H9 (cell line): Measurements from ENCODE around the gene NME5. TPM values are rescaled to one million over a fixed set of nuclear protein-coding genes. Genes with fewer than 3 reads are reported as not detected.

Experiments
- DNase-seq: peaks from one replicate; pipeline ENCODE4 v3.0.0-alpha.2; 2017
- H2AFZ ChIP-seq: one replicate; pipeline ENCODE4 v1.6.1; 2013; ENCODE audit warnings: mild to moderate bottlenecking, low read length, control low read depth, moderate library complexity
- H2AK5ac ChIP-seq: 2 replicates; pipeline ENCODE4 v1.6.1; 2013; ENCODE audit warnings: low read length, control low read depth, mixed read lengths; ENCODE audit not compliant: insufficient read length
- H2BK120ac ChIP-seq: one replicate; pipeline ENCODE4 v1.6.1; 2013; ENCODE audit warnings: low read depth, mild to moderate bottlenecking, low read length, control low read depth, inconsistent platforms; ENCODE audit not compliant: poor library complexity, severe bottlenecking
- H2BK12ac ChIP-seq: 2 replicates; pipeline ENCODE4 v1.6.1; 2013; ENCODE audit warnings: low read length, control low read depth, mixed read lengths, low read depth; ENCODE audit not compliant: insufficient read length
- H2BK15ac ChIP-seq: 2 replicates; pipeline ENCODE4 v1.6.1; 2013; ENCODE audit warnings: low read depth, low read length, control low read depth
- H2BK20ac ChIP-seq: one replicate; pipeline ENCODE4 v1.6.1; 2013; ENCODE audit warnings: low read depth, mild to moderate bottlenecking, low read length, control low read depth, inconsistent platforms; ENCODE audit not compliant: poor library complexity, severe bottlenecking
- H2BK5ac ChIP-seq: 2 replicates; pipeline ENCODE4 v1.6.1; 2013; ENCODE audit warnings: low read length, control low read depth, mixed read lengths; ENCODE audit not compliant: insufficient read length
- H3K14ac ChIP-seq: 2 replicates; pipeline ENCODE4 v1.6.1; 2013; ENCODE audit warnings: low read length, control low read depth; ENCODE audit not compliant: insufficient read depth
- H3K18ac ChIP-seq: 2 replicates; pipeline ENCODE4 v1.6.1; 2013; ENCODE audit warnings: low read depth, mild to moderate bottlenecking, mixed read lengths, low read length, control low read depth; ENCODE audit not compliant: insufficient read length
- H3K23ac ChIP-seq: 2 replicates; pipeline ENCODE4 v1.6.1; 2013; ENCODE audit warnings: low read length, control low read depth, mixed read lengths, low read depth; ENCODE audit not compliant: insufficient read length
- H3K23me2 ChIP-seq: 2 replicates; pipeline ENCODE4 v1.6.1; 2013; ENCODE audit warnings: low read depth, mild to moderate bottlenecking, mixed read lengths, low read length, control low read depth; ENCODE audit not compliant: insufficient read length, poor library complexity, severe bottlenecking
- H3K27ac ChIP-seq: 2 replicates; pipeline ENCODE4 v1.5.1; 2013; ENCODE audit warnings: low read length, control low read depth, mixed read lengths, low read depth; ENCODE audit not compliant: insufficient read length
- H3K27me3 ChIP-seq: 2 replicates; pipeline ENCODE4 v1.6.1; 2013; ENCODE audit warnings: low read length, control low read depth, inconsistent platforms; ENCODE audit not compliant: insufficient read depth
- H3K4ac ChIP-seq: 2 replicates; pipeline ENCODE4 v1.6.1; 2013; ENCODE audit warnings: low read depth, mild to moderate bottlenecking, control low read depth, inconsistent platforms, low read length, moderate library complexity
- H3K4me1 ChIP-seq: 2 replicates; pipeline ENCODE4 v1.6.1; 2013; ENCODE audit warnings: low read length, control low read depth, inconsistent platforms; ENCODE audit not compliant: insufficient read depth
- H3K4me2 ChIP-seq: 2 replicates; pipeline ENCODE4 v1.6.1; 2013; ENCODE audit warnings: low read length, control low read depth, mixed read lengths; ENCODE audit not compliant: insufficient read length, insufficient read depth
- H3K56ac ChIP-seq: 2 replicates; pipeline ENCODE4 v1.6.1; 2013; ENCODE audit warnings: low read depth, mild to moderate bottlenecking, mixed read lengths, low read length, control low read depth; ENCODE audit not compliant: insufficient read length
- H3K79me1 ChIP-seq: 2 replicates; pipeline ENCODE4 v1.6.1; 2013; ENCODE audit warnings: low read depth, mild to moderate bottlenecking, moderate library complexity, low read length, control low read depth, inconsistent platforms; ENCODE audit not compliant: insufficient read depth, poor library complexity, severe bottlenecking
- H3K79me2 ChIP-seq: 2 replicates; pipeline ENCODE4 v1.6.1; 2013; ENCODE audit warnings: low read length, control low read depth, inconsistent platforms; ENCODE audit not compliant: insufficient read depth
- H3K9ac ChIP-seq: 2 replicates; pipeline ENCODE4 v1.6.1; 2013; ENCODE audit warnings: low read length, control low read depth, mixed read lengths; ENCODE audit not compliant: insufficient read length; ENCODE audit errors: extremely low read depth
- H3K9me3 ChIP-seq: one replicate; pipeline ENCODE4 v1.6.1; 2013; ENCODE audit warnings: low read depth, low read length, inconsistent platforms; ENCODE audit not compliant: control insufficient read depth
- H3T11ph ChIP-seq: one replicate; pipeline ENCODE4 v1.6.1; 2013; ENCODE audit warnings: mild to moderate bottlenecking, low read length, control low read depth, inconsistent platforms
- H4K20me1 ChIP-seq: one replicate; pipeline ENCODE4 v1.6.1; 2013; ENCODE audit not compliant: control insufficient read depth, insufficient read length, insufficient read depth
- H4K5ac ChIP-seq: 2 replicates; pipeline ENCODE4 v1.6.1; 2013; ENCODE audit warnings: low read depth, mild to moderate bottlenecking, mixed read lengths, low read length, control low read depth; ENCODE audit not compliant: insufficient read length
- H4K8ac ChIP-seq: replicated peaks from 2 replicates; pipeline ENCODE4 v1.6.1; 2013; ENCODE audit warnings: low read length, control low read depth, mixed read lengths, low read depth; ENCODE audit not compliant: insufficient read length
- H4K91ac ChIP-seq: 2 replicates; pipeline ENCODE4 v1.6.1; 2013; ENCODE audit warnings: low read depth, mild to moderate bottlenecking, moderate library complexity, mixed read lengths, low read length, control low read depth; ENCODE audit not compliant: insufficient read length
- H3K27ac Mint-ChIP-seq, 3 experiments: 2 replicates in 2 of 3; 3 replicates in 1 of 3; pipeline ENCODE4 v1.8.0; 2020 to 2021; ENCODE audit warnings: mixed read lengths in 3 of 3, mild to moderate bottlenecking in 1 of 3, moderate library complexity in 1 of 3
- H3K27me3 Mint-ChIP-seq: 2 replicates; pipeline ENCODE4 v1.8.0; 2021; ENCODE audit warnings: low read depth, mild to moderate bottlenecking, moderate library complexity, mixed read lengths
- H3K36me3 Mint-ChIP-seq, 3 experiments: 2 replicates in 2 of 3; 3 replicates in 1 of 3; pipeline ENCODE4 v1.8.0; 2020 to 2021; ENCODE audit warnings: low read depth in 3 of 3, mixed read lengths in 3 of 3; ENCODE audit not compliant: insufficient read depth in 1 of 3
- H3K4me1 Mint-ChIP-seq, 2 experiments: 2 replicates each; pipeline ENCODE4 v1.8.0; 2020; ENCODE audit warnings: mixed read lengths in 2 of 2
- H3K4me3 Mint-ChIP-seq, 2 experiments: 2 replicates in 1 of 2; 3 replicates in 1 of 2; pipeline ENCODE4 v1.8.0; 2020 to 2021; ENCODE audit warnings: mild to moderate bottlenecking in 2 of 2, mixed read lengths in 2 of 2, moderate library complexity in 1 of 2
- H3K9me3 Mint-ChIP-seq, 2 experiments: 2 replicates in 1 of 2; 3 replicates in 1 of 2; pipeline ENCODE4 v1.8.0; 2020; ENCODE audit warnings: mild to moderate bottlenecking in 2 of 2, mixed read lengths in 2 of 2, moderate library complexity in 1 of 2
- CTCF ChIP-seq: fragments of 200-600 bp; sonication (generic); conservative IDR thresholded peaks from 3 replicates; pipeline ENCODE4 v1.8.0; 2021; ENCODE audit warnings: antibody characterized with exemption, mild to moderate bottlenecking
- WGBS: extraction: QIAGEN DNeasy Blood & Tissue Kit; methylation state at CpG from one replicate; pipeline ENCODE4 v1.1.7; 2013; ENCODE audit warnings: missing lambda C conversion rate, low lambda C conversion rate, mixed read lengths; ENCODE audit not compliant: insufficient read length; ENCODE audit errors: extremely low coverage; 5-methylcytosine and 5-hydroxymethylcytosine counted together
- total RNA-seq: library from RNA; stranded (reverse); gene quantifications from 2 replicates; pipeline ENCODE4 v1.2.1, GENCODE V29; 2021

Gene NME5
- total RNA-seq, 1 experiment from 2014 or later, result 0.96 TPM

- Histone ChIP-seq H3K9ac (no peak overlapping the region), H3K18ac (no peak overlapping the region), H2AK5ac (no peak overlapping the region), H3K23me2 (no peaks in the 10 kb centered on the region), H3K23ac (no peak overlapping the region), H4K91ac (no peak overlapping the region), H3K4ac (no peak overlapping the region), H3K56ac (no peak overlapping the region), H3K4me2 (no peak overlapping the region), H3K9me3 (no peaks in the 10 kb centered on the region), H4K20me1 (no peaks in the 10 kb centered on the region), H2BK15ac (no peak overlapping the region), H2AFZ (no peak overlapping the region), H3K14ac (no peak overlapping the region), H3K27me3 (no peaks in the 10 kb centered on the region; the same call in 1 of the 2 replicates), H3K27ac (no peak overlapping the region), H4K5ac (no peak overlapping the region), H3K79me2 (no peaks in the 10 kb centered on the region), H2BK5ac (no peak overlapping the region), H3T11ph (no peak overlapping the region), H2BK120ac (no peak overlapping the region), H4K8ac (no peak overlapping the region), H3K4me1 (peaks cover 8% of the 10 kb centered on the region; the same call in 1 of the 2 replicates), H2BK12ac (no peak overlapping the region), H2BK20ac (no peak overlapping the region), H3K79me1 (no peaks in the 10 kb centered on the region)
- Mint-ChIP-seq H3K4me1 (peaks cover 25 to 28% of the 10 kb centered on the region in 2 experiments), H3K9me3 (peaks cover 0 to 2% of the 10 kb centered on the region in 2 experiments; a peak in 2 of 5 replicates), H3K27ac (no peak overlapping the region), H3K36me3 (no peaks in the 10 kb centered on the region), H3K27me3 (peaks cover 29% of the 10 kb centered on the region), H3K4me3 (no peak overlapping the region)
- no peak for TF ChIP-seq CTCF
- DNase-seq, result no peak
- WGBS, result no CpG with 5 or more reads among the region's 6 CpGs
Measured at GRCh38 chr5:138105709-138106108, 33.5 kb downstream of the NME5 start.
